ENCODE data around the gene ZBTB34.
A peak's percentile ranks its signal among the peaks of the same experiment; 100 is the strongest.

ZBTB34 gene

DNA sequence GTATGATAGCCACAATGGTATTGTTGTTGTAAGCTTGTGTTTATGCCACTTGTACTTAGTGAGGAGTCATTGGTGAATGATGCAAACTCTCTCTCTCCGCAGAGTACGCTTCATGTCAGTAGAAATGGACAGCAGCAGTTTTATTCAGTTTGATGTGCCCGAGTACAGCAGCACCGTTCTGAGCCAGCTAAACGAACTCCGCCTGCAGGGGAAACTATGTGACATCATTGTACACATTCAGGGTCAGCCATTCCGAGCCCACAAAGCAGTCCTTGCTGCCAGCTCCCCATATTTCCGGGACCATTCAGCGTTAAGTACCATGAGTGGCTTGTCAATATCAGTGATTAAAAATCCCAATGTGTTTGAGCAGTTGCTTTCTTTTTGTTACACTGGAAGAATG is 18.8 kb downstream of the ZBTB34 start:
- H3K27me3 ChIP-seq = no peaks in the 10 kb centered on the region
- no peaks in the 10 kb centered on the region for H3K9me3 ChIP-seq
- peaks cover 1 to 5% of the 10 kb centered on the region in 2 experiments for H3K4me1 ChIP-seq (ENCODE audit: control insufficient read depth in 1 of 2, insufficient read depth in 1 of 2, low read depth in 1 of 2, low read length in 1 of 2)
- TF ChIP-seq, protein P1, sequence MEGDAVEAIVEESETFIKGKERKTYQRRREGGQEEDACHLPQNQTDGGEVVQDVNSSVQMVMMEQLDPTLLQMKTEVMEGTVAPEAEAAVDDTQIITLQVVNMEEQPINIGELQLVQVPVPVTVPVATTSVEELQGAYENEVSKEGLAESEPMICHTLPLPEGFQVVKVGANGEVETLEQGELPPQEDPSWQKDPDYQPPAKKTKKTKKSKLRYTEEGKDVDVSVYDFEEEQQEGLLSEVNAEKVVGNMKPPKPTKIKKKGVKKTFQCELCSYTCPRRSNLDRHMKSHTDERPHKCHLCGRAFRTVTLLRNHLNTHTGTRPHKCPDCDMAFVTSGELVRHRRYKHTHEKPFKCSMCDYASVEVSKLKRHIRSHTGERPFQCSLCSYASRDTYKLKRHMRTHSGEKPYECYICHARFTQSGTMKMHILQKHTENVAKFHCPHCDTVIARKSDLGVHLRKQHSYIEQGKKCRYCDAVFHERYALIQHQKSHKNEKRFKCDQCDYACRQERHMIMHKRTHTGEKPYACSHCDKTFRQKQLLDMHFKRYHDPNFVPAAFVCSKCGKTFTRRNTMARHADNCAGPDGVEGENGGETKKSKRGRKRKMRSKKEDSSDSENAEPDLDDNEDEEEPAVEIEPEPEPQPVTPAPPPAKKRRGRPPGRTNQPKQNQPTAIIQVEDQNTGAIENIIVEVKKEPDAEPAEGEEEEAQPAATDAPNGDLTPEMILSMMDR (IDR thresholded peaks at IDR 0.05) = no peak
- peaks cover 65% of the 10 kb centered on the region for H3K36me3 ChIP-seq
- H3K4me3 ChIP-seq (ENCODE audit: low read depth in 1 of 2, low read length in 1 of 2) = no peak overlapping the region
- no peak overlapping the region for H3K27ac ChIP-seq

DNA sequence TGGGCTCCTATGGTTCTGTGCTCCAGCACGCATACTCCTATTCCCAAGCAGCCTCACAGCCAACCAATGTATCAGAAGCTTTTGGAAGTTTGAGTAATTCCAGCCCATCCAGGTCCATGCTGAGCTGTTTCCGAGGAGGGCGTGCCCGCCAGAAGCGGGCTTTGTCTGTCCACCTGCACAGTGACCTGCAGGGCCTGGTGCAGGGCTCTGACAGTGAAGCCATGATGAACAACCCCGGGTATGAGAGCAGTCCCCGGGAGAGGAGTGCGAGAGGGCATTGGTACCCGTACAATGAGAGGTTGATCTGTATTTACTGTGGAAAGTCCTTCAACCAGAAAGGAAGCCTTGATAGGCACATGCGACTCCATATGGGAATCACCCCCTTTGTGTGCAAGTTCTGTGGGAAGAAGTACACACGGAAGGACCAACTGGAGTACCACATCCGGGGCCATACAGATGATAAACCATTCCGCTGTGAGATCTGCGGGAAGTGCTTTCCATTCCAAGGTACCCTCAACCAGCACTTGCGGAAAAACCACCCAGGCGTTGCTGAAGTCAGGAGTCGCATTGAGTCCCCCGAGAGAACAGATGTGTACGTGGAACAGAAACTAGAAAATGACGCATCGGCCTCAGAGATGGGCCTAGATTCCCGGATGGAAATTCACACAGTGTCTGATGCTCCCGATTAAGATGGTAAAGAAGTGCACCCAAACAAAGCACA is 19.9 kb downstream of the ZBTB34 start:
- TF ChIP-seq, protein P1 (IDR thresholded peaks at IDR 0.05) = no peak
- Histone ChIP-seq H3K36me3 (peaks cover 65% of the 10 kb centered on the region), H3K4me3 (ENCODE audit: low read depth in 1 of 2, low read length in 1 of 2) (no peak overlapping the region), H3K27ac (no peak overlapping the region), H3K9me3 (no peaks in the 10 kb centered on the region), H3K27me3 (no peaks in the 10 kb centered on the region), H3K4me1 (ENCODE audit: control insufficient read depth in 1 of 2, insufficient read depth in 1 of 2, low read depth in 1 of 2, low read length in 1 of 2) (peaks cover 12 to 15% of the 10 kb centered on the region in 2 experiments)

DNA sequence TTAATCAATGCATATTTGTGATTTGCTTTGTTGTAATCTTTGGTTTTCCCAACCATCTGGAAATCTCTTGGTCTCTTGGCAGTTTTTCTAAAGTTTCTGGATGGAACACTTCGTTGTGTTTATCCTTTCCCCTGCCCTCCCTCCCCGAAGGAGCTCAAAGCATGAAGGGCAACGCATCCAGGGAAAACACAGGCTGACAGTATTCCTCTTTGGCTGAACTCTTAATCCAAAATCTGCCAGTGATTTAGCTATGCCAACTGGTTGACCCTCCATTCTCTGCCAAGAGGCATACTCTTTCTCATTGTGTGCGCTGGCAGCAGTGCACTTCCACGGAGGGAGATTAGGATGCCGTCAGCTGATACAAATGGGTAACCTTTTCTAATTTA is 20.5 kb downstream of the ZBTB34 start:
- TF ChIP-seq, protein P1 (IDR thresholded peaks at IDR 0.05) = no peak
- Histone ChIP-seq H3K36me3 (peaks cover 68% of the 10 kb centered on the region), H3K27me3 (no peaks in the 10 kb centered on the region), H3K4me3 (ENCODE audit: low read depth in 1 of 2, low read length in 1 of 2) (no peak overlapping the region), H3K27ac (no peak overlapping the region), H3K4me1 (ENCODE audit: control insufficient read depth in 1 of 2, insufficient read depth in 1 of 2, low read depth in 1 of 2, low read length in 1 of 2) (peaks cover 16 to 18% of the 10 kb centered on the region in 2 experiments), H3K9me3 (no peaks in the 10 kb centered on the region)

DNA sequence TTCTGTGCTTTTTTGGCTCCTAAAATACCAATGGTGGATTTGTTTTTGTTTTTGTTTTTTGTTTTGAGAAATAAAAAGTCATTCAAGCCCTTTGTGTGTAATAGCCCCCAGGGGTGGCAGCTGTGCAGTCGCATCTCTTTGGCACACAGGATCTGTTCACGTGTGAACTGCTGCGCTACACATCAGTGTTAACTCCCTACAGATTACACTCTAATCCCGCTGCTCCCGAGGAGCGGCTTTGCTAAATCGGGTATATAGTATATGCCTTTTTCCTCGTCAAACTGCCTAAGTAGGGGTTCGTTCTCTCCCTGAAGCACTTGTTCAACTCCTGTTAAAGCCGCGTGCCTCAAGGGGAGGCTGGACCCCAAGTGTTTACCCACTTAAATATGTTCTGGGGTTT is 22.3 kb downstream of the ZBTB34 start:
- Histone ChIP-seq H3K27me3 (no peaks in the 10 kb centered on the region), H3K27ac (no peak overlapping the region), H3K9me3 (no peaks in the 10 kb centered on the region), H3K4me3 (ENCODE audit: low read depth in 1 of 2, low read length in 1 of 2) (no peak overlapping the region), H3K4me1 (ENCODE audit: control insufficient read depth in 1 of 2, insufficient read depth in 1 of 2, low read depth in 1 of 2, low read length in 1 of 2) (peaks cover 26 to 32% of the 10 kb centered on the region in 2 experiments), H3K36me3 (peaks cover 66% of the 10 kb centered on the region)
- TF ChIP-seq, protein P1 (IDR thresholded peaks at IDR 0.05) = no peak

DNA sequence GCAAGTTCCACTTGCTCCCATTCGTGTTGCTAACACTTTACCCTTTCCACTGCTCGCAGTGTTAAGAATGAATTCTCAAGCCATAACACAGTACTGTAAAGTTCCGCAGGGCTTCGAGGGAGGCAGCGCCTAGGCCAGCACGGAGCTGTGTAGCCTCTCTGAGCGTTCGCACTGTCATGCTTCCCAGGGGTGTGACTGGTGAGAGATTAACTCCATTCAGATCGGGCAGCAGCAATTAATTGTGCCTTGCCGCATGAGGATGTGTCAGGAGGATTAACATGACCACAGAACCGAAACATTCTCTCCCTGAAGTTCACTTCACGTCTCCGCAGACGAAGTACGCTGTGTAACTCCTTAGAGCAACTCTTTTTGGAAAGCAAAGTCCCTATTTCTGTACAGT is 23.2 kb downstream of the ZBTB34 start:
- Histone ChIP-seq H3K9me3 (no peaks in the 10 kb centered on the region), H3K27ac (peak overlapping the region; percentile 77), H3K36me3 (peaks cover 60% of the 10 kb centered on the region), H3K27me3 (no peaks in the 10 kb centered on the region), H3K4me3 (ENCODE audit: low read depth in 1 of 2, low read length in 1 of 2) (no peak overlapping the region), H3K4me1 (ENCODE audit: control insufficient read depth in 1 of 2, insufficient read depth in 1 of 2, low read depth in 1 of 2, low read length in 1 of 2) (peaks cover 34 to 38% of the 10 kb centered on the region in 2 experiments)
- TF ChIP-seq, protein P1 (IDR thresholded peaks at IDR 0.05) = no peak

Measured in neutrophil (primary cell).